Body of pancreas (tissue), 4 donors: ENCODE measurements around the gene LECT2. TPM values are rescaled to one million over a fixed set of nuclear protein-coding genes. Genes with fewer than 3 reads are reported as not detected.

ENCODE experiments used
- ATAC-seq: fragments of 150-250 bp; one replicate; pipeline ENCODE4 v1.9.1; 2016
- DNase-seq, 4 donors: peaks; one replicate each; pipeline ENCODE4 v3.0.0-alpha.2; 2019
- H3K27ac ChIP-seq, 4 donors: fragments of 200-600 bp; sonication (generic); 1 replicate in 3 of 4; 2 replicates in 1 of 4; pipeline versions ENCODE4 v1.5.1 to v1.6.1; 2016 to 2019; ENCODE audit warnings: mild to moderate bottlenecking in 1 of 4, mixed read lengths in 1 of 4, moderate library complexity in 1 of 4
- H3K27me3 ChIP-seq, 2 donors: fragments of 200-600 bp; sonication (generic); one replicate each; pipeline ENCODE4 v1.6.0; 2016; ENCODE audit warnings: mild to moderate bottlenecking in 1 of 2
- H3K36me3 ChIP-seq, 2 donors: fragments of 200-600 bp; sonication (generic); replicated peaks in 1 of 2; 2 replicates each; pipeline ENCODE4 v1.5.1; 2016; ENCODE audit warnings: low read depth in 2 of 2; ENCODE audit not compliant: insufficient read depth in 1 of 2
- H3K4me1 ChIP-seq: fragments of 200-600 bp; sonication (generic); one replicate; pipeline ENCODE4 v1.6.0; 2016
- H3K4me3 ChIP-seq, 2 donors: fragments of 200-600 bp; sonication (generic); 1 replicate in 1 of 2; 2 replicates in 1 of 2; pipeline ENCODE4 v1.5.1; 2016 to 2019
- H3K9me3 ChIP-seq, 3 donors: fragments of 200-600 bp; sonication (generic); 1 replicate in 2 of 3; 2 replicates in 1 of 3; pipeline ENCODE4 v1.5.1; 2016
- CTCF ChIP-seq, 7 experiments: fragments of 450-650 bp in 4 of 7; fragments of 200-600 bp in 3 of 7; sonication (generic) in 3 of 7; IDR thresholded peaks; one replicate each; pipeline ENCODE4 v1.5.1; 2016 to 2019; ENCODE audit warnings: antibody characterized with exemption in 7 of 7
- POLR2A ChIP-seq, 3 donors: fragments of 450-650 bp; IDR thresholded peaks; one replicate each; pipeline ENCODE4 v1.6.1; 2016; ENCODE audit warnings: antibody characterized with exemption in 3 of 3, mild to moderate bottlenecking in 2 of 3
- WGBS, 2 donors: methylation state at CpG; one replicate each; pipeline ENCODE4 v1.1.5; 2017; 5-methylcytosine and 5-hydroxymethylcytosine counted together
- intact Hi-C: fragments of 100-400 bp; cut with DNase I; formaldehyde crosslinking; loops from one replicate; pipeline ENCODE4 v1.15.1; 2023
- total RNA-seq, 2 donors: library from RNA; depleted of rRNA; stranded (reverse); fragments of >200 nt; gene quantifications; one replicate each; pipeline ENCODE4 v1.1.0, GENCODE V29; 2016

Gene LECT2
- total RNA-seq, 2 donors from 2014 or later: not detected

GRCh38 chr5:135930029-135930948 lies 24.5 kb downstream of the LECT2 start:
- Histone ChIP-seq H3K9me3 (no peaks in the 10 kb centered on the region), H3K27ac (no peak overlapping the region), H3K4me1 (peaks cover 13% of the 10 kb centered on the region), H3K36me3 (no peaks in the 10 kb centered on the region), H3K27me3 (peaks cover 4 to 9% of the 10 kb centered on the region in 2 donors), H3K4me3 (no peak overlapping the region)
- no peak for ATAC-seq
- WGBS, 2 donors: 3 to 12% methylated on average over 5 to 94 of the region's 99 CpGs
- TF ChIP-seq CTCF (IDR thresholded peaks at IDR 0.05) (no peak), POLR2A (IDR thresholded peaks at IDR 0.05) (no peak)
- peak in 1 of 4 donors; percentile 8 for DNase-seq
- intact Hi-C loops: no loop called here

DNA sequence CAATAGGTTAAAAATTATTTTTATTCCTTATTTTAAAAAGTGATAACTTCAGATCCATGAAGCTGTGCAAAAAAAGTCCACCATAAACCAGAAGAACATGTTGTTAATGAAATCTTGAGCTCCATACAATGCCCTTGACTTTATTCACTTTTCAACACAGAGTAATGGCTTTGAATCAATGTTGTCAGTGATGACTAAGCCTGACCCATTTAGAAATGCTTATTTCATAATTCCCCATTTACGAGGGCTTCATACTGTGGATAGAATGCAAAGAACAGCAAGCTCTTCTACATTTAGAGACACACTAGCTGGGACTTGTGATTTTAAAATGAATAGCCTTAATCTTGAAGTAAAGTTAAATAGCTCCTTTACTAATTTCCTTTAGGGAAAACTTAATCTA lies 33.4 kb downstream of the LECT2 start:
- intact Hi-C loops: no loop called here
- no peaks in the 10 kb centered on the region for H3K36me3 ChIP-seq
- WGBS, 2 donors: 36 to 44% methylated on average over 1 of the region's 1 CpG
- no peak for ATAC-seq
- DNase-seq: no peak
- no peaks in the 10 kb centered on the region for H3K9me3 ChIP-seq
- no peak overlapping the region for H3K27ac ChIP-seq
- H3K4me1 ChIP-seq: no peaks in the 10 kb centered on the region
- TF ChIP-seq CTCF (IDR thresholded peaks at IDR 0.05) (no peak), POLR2A (IDR thresholded peaks at IDR 0.05) (no peak)
- H3K4me3 ChIP-seq: no peak overlapping the region
- no peaks in the 10 kb centered on the region for H3K27me3 ChIP-seq

GRCh38 chr5:135920199-135920598 lies 34.6 kb downstream of the LECT2 start:
- Histone ChIP-seq H3K36me3 (no peaks in the 10 kb centered on the region), H3K27ac (no peak overlapping the region), H3K4me3 (no peak overlapping the region), H3K9me3 (no peaks in the 10 kb centered on the region), H3K4me1 (no peaks in the 10 kb centered on the region), H3K27me3 (no peaks in the 10 kb centered on the region)
- ATAC-seq (no peak), DNase-seq (no peak)
- 39 to 56% methylated on average over 3 of the region's 3 CpGs for WGBS, 2 donors
- intact Hi-C loops: no loop called here
- TF ChIP-seq POLR2A (IDR thresholded peaks at IDR 0.05) (no peak), CTCF (IDR thresholded peaks at IDR 0.05) (no peak)

DNA sequence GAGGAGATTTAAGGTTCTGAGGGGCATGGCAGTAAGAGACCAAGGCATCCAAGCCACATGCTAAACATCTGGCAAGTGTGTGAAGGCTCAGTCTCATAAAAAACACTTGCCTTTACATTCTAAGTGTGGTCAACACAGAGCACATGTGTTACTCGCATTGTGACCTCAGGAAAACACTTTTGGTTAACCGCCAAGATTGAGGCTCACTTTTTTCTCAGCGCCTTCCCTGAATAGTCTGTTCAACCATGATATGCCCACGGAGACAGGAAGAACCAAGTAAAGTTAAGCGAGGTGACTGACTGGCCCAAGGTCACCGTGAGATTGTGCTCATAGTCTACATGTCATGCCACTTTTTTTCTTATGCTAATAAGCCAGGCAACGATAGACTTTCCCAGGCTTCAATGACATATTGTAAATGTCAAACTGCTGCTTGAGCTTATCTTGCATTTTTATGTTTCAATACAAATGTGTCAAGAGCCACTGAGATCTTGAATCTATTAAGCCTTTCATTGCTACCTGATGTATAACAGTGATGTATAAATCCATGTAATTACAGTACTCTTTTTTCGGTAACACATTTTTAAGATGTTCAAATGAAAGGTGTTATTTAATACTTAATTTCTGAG lies 38.0 kb downstream of the LECT2 start:
- H3K36me3 ChIP-seq: no peaks in the 10 kb centered on the region
- intact Hi-C loops: no loop called here
- 50 to 58% methylated on average over 8 of the region's 8 CpGs for WGBS, 2 donors
- no peaks in the 10 kb centered on the region for H3K4me1 ChIP-seq
- no peak overlapping the region for H3K4me3 ChIP-seq
- no peaks in the 10 kb centered on the region for H3K9me3 ChIP-seq
- ATAC-seq (no peak), DNase-seq (no peak)
- no peak overlapping the region for H3K27ac ChIP-seq
- TF ChIP-seq CTCF (IDR thresholded peaks at IDR 0.05): no peak
- no peak for TF ChIP-seq POLR2A (IDR thresholded peaks at IDR 0.05)
- no peaks in the 10 kb centered on the region for H3K27me3 ChIP-seq
